ENCODE data around the gene PPDPF.
A peak's percentile ranks its signal among the peaks of the same experiment; 100 is the strongest.
"Not testable (repeated sequence)": the region's sequence is repeated elsewhere in the genome, so short reads cannot be mapped to it uniquely, and the experiment has no call there.

The PPDPF gene, protein sequence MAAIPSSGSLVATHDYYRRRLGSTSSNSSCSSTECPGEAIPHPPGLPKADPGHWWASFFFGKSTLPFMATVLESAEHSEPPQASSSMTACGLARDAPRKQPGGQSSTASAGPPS

DNA sequence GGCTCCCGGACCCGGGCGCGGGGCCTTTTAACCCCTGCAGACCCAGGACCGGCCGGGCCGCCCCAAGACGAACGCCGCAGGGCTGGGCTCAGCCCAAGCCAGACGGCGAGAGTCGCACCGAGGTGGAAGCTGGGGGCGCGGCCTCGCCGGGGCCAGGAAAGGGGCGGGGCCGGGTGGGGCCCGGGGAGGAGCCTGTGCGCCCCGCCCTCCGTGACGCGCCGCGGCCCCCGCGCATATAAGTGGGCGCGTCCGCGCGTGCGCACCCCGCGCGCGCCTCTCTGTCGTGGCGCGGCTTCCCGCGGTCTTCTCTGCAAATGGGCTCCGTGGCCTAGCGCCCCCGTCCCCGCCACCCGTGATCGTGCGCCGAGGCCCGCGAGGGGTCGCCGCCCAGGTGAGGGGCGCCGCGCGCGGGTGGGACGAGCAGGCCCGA lies at the start of gene PPDPF:
TSS of gene PPDPF (plus strand) at position 262 of the 430 bp plus-strand sequence. CDS start 544 bp downstream, outside the sequence.
- DNase-seq (ENCODE audit: low read depth in 2 of 2, low spot score in 1 of 2), result peak; percentile 69 to 70

DNA sequence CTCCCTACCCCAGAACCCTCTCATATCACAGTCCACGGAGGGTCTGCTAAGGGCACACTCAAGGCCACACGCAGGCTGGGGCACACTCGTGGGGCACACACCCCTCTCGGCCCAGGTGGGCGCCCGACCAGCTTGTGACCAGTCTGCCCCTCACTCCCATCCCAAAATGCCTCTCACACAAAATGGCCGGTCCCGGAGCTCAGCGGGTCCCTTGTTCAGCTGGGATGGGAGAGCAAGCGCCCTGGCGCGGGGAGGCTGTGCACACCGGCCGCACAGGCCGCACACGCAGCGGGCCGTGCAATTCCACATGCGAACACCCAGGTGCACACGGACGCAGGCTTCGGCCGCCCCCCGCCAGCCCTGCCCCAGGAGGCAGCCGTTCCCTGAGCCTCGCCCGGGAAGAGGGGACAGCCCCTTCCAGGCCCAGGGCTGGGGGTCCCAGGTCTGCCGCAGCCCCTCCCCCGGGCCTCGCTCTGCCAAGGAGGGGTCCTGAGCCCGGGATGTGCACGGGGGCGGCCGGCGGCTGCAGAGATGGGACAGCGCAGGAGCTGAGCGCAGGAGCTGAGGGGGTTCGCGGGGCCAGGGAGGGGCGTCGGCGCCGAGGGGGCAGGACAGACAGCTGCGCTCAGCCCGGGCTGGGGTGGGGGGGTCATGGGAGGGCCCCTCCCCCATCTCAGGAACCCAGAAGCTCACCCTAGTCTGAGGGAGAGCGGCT lies 49.4 kb upstream of the PPDPF start:
- DNase-seq (ENCODE audit: low read depth in 2 of 2, low spot score in 1 of 2), result no peak

- DNase-seq (ENCODE audit: low read depth in 2 of 2, low spot score in 1 of 2), result no peak
Measured at GRCh38 chr20:63471717-63471980, 48.9 kb upstream of the PPDPF start.

GRCh38 chr20:63471981-63472831 lies 48.4 kb upstream of the PPDPF start, which contains the start of gene KCNQ2:
Gene KCNQ2 (minus strand): TSS chr20:63472655. CDS start chr20:63472463, 192 bp downstream.
- DNase-seq (ENCODE audit: low read depth in 2 of 2, low spot score in 1 of 2), result no peak

DNA sequence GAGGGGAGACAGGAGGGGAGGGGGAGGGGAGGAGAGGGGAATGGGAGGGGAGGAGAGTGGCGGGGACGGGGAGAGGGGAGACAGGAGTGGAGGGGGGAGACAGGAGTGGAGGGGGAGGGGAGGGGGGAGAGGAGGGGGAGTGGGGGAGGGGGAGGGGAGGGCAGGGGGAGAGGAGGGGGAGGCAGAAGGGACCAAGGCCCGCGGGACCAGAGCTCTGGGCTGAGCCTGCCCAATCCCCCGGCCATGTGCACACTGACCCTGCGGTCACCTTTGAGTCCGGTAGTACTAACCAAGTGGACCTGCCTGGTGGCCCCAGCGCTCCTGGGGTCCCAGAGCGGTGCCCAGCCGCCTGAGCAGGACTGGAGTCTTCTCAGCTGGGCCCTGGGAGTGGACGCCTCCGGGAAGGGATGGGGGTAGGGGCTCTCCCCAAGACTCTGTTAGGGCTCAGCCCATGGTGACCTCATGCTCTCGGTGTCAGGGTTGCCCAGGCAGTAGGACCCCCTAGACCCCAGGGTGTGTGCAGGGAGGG lies 47.6 kb upstream of the PPDPF start:
- no peak for DNase-seq (ENCODE audit: low read depth in 2 of 2, low spot score in 1 of 2)

DNA sequence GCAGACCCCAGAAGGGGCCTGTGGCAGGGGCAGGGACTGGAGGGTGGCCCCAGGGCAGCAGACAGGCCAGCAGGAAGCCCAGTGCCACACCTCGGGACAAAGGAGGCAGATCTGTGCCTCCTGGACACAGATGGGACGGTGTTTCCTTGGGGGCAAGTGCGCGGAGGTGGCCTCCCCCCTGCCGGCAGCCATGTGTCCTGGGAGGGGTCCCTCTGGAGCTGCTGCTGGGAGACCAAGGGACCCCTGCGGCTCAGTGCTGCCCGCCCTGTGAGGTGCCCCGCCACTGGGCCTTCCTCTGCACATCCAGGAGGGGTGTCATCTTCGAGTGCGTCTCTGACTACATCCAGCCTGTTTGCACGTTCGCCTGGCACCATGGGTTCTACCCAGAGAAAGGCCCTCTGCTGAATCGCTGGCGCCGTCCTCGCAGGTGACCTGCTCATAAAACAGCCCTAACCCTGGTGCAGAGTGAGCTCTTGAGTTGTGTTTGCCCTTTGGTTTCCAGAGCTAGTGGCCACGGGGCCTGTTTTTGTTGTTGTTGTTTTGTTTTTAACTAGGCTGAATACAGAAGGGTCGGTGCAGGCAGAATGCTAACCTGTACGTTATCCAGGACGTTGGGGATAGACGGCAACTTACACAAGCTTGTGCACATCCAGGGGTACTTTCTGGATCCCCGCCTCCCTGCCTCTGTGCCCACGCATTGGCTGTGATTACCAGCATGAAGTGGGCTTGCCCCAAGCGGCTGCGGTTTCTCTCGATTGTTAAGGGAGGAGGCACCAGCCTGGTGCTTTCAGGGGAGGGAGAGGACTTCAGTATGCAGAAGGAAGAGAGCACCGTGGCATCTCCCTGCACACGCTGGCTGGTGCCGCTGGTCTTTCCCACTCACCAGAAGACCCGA lies 46.8 kb upstream of the PPDPF start:
- no peak for DNase-seq (ENCODE audit: low read depth in 2 of 2, low spot score in 1 of 2)

GRCh38 chr20:63475209-63475608 lies 45.4 kb upstream of the PPDPF start:
- DNase-seq (ENCODE audit: low read depth in 2 of 2, low spot score in 1 of 2), result no peak

GRCh38 chr20:63477061-63477616 lies 43.4 kb upstream of the PPDPF start:
- no peak for DNase-seq (ENCODE audit: low read depth in 2 of 2, low spot score in 1 of 2)

DNA sequence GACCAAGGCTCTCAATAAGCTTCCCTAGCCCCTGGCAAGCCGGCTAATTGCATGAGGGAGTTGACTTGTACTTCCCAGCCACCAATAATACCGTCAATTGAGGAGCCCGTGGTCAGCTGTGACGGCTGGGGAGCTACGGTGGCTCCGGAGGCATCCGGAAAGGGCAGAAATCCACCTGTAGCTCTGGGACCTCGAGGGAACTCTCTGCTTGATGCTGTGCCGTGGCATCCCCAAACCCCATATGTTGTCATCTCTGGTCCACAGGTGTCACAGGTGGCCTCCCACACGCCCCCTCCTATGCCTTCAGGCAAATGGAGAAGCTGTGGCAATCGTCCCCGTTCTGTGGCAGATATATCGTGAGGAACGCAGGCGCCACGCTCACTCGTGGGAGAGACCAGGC lies 42.6 kb upstream of the PPDPF start:
- DNase-seq (ENCODE audit: low read depth in 2 of 2, low spot score in 1 of 2), result no peak

DNA sequence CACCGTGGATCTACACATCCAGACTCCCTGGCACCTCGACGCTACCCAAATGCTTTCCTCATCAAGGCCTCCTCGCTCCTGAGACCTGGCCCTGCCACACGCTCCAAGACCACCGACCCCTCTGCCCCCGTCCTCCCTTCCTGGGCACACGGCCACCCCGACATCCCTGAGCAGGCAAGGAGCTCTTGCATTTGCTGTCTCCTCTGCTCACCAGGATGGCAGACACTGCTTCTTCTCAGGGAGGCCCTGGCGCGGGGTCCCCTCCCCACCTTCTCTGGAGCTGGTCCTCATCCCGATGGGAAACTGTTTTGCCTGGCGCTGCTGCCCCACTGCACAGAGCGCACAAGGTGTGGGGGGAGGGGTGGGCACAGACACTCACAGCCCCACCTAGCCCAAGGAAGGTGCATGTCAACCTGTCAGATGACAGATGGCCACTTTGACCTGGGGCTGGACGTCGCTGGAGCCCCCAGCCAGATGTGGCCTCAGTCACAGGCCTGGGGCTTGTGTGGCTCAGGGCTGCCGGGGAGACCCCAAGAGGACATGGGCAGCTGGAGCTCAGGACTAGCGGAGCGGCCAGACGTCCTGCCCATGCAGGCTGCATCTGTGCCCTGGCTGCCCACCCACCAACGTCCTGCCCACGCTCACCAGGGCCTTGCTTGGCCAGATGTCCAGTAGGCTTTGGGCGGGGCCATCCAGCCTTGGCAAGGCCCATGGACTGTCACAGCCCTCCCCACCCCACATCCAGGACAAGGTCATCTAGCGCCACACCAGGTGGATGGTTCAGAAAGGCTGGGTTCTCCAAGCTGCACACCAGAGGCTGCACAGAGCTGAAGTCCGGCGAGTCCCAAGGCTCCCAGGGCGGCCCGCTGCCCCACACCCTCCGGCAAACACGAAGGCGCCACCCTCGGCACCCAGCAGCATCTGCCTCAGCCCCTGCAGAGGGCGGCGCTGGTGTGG lies 41.9 kb upstream of the PPDPF start:
- no peak for DNase-seq (ENCODE audit: low read depth in 2 of 2, low spot score in 1 of 2)

DNA sequence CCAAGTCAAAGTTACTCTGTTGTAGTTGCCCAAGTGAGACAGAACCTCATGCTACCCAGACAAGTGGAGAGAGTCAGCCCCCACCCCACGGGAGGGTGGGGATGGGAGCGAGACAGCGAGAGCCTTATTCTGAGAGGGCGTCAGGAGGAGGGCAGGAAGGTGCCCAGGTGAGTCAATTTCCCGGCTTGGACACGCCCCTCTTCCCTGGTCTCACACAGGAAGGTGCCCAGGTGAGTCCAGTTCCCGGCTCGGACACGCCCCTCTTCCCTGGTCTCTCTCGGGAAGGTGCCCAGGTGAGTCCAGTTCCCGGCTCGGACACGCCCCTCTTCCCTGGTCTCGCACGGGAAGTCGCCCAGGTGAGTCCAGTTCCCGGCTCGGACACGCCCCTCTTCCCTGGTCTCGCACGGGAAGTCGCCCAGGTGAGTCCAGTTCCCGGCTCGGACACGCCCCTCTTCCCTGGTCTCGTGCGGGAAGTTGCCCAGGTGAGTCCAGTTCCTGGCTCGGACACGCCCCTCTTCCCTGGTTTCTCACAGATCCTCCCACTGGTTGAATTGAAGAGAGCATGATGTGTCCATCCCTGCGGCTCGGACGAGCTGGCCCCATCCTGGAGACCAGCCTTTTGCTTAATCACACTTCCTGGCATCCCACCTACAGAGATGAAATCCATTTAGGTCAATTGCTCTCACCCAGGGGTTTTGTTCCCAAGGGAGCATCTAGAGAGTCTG lies 40.7 kb upstream of the PPDPF start:
- DNase-seq (ENCODE audit: low read depth in 2 of 2, low spot score in 1 of 2), result not testable (repeated sequence)

- no peak for DNase-seq (ENCODE audit: low read depth in 2 of 2, low spot score in 1 of 2)
Measured at GRCh38 chr20:63481503-63481902, 39.1 kb upstream of the PPDPF start.

GRCh38 chr20:63482021-63482587 lies 38.5 kb upstream of the PPDPF start:
- DNase-seq (ENCODE audit: low read depth in 2 of 2, low spot score in 1 of 2), result no peak

- DNase-seq (ENCODE audit: low read depth in 2 of 2, low spot score in 1 of 2), result no peak
Measured at GRCh38 chr20:63483834-63484233, 36.7 kb upstream of the PPDPF start.

GRCh38 chr20:63484236-63484635 lies 36.3 kb upstream of the PPDPF start:
- no peak for DNase-seq (ENCODE audit: low read depth in 2 of 2, low spot score in 1 of 2)

- DNase-seq (ENCODE audit: low read depth in 2 of 2, low spot score in 1 of 2), result no peak
Measured at GRCh38 chr20:63484651-63485403, 35.7 kb upstream of the PPDPF start.

DNA sequence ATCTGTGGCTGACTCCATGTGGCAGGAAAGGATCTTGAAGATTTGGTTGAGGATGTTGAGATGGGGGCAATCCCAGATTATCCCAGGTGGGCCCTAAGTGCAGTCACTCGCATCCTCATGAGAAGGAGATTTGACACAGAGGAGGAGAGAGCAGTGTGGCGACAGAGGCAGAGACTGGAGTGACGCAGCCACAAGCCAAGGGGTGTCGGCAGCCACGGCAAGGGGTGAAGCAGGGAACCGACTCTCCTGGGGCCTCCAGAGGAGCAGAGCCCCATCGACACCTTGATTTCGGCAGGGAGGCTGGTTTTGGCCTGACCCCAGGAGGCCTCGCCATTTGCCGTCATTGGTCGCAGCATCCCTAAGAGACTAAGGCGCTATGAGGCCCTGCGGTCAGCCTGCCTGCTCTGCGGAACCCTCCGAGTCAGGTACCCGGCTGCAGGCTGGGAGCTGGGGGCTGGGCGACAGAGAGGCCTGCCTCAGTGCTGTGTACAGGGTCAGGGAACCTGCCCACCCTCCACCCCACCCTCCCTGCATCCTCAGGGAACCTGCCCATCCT lies 34.2 kb upstream of the PPDPF start:
- no peak for DNase-seq (ENCODE audit: low read depth in 2 of 2, low spot score in 1 of 2)

Data from stimulated activated CD8-positive, alpha-beta memory T cell treated with anti-CD3 and anti-CD28 coated beads, Interleukin-4, amount 100 ng/mL, for 4 hours (primary cell).